DND-41 (cell line): ENCODE results near the gene TEX19.

Experiments
- CTCF ChIP-seq: IDR thresholded peaks from 2 replicates; pipeline ENCODE4 v1.5.1; 2012; ENCODE audit warnings: borderline replicate concordance, low read length, moderate library complexity, mild to moderate bottlenecking; ENCODE audit not compliant: poor library complexity, severe bottlenecking; ENCODE audit errors: extremely low read depth
- EZH2 ChIP-seq: IDR thresholded peaks from 3 replicates; pipeline ENCODE4 v1.6.1; 2012; ENCODE audit warnings: borderline replicate concordance, low read depth, mild to moderate bottlenecking, moderate library complexity, low read length, inconsistent platforms; ENCODE audit not compliant: severe bottlenecking

- TF ChIP-seq EZH2 (no peak), CTCF (no peak)
Measured at GRCh38 chr17:82361885-82362633, 3.0 kb downstream of the TEX19 start.
